GM19239 (cell line): ENCODE data around the gene PNO1.
"Not testable (repeated sequence)": the region's sequence is repeated elsewhere in the genome, so short reads cannot be mapped to it uniquely, and the experiment has no call there.

Source experiments
- DNase-seq: peaks from one replicate; pipeline ENCODE4 v3.0.0; 2011; ENCODE audit warnings: low spot score; ENCODE audit not compliant: insufficient read length
- FAIRE-seq: peaks from 2 replicates; lab custom pipeline; 2011; peaks lifted over from hg19 to GRCh38; lab: Jason Lieb, UNC

The PNO1 gene

DNA sequence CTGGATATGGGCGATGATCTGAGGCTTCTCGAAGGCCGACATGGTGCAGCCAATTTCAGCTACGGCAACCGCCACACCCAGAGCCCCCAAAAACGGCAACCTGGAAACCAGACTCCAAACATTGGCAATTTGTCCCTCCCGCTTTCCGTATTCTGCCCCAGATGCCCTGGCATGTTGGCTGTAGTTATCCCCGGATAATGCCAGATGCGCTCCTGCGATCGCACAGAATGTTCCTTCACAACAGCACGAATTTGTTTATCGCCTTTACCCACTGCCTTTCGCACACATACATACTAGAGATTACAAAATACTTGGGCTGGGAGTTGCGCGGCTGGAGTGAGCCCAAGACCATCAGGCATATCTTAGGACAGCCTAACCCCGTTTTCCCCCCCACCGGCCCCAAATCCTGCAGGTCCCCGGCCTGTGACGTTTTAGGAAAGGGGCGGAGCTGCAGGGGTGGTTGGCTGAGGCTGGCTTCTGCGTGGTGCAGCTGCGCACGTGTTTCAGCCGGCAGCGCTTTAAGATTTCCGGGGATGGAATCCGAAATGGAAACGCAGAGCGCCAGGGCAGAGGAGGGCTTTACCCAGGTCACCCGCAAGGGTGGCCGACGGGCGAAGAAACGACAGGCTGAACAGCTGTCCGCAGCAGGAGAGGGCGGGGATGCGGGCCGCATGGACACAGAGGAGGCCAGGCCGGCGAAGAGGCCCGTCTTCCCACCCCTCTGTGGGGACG lies at the start of gene PNO1:
PNO1 (plus strand) TSS at position 487 of the 732 bp plus-strand sequence; CDS start at position 534, 47 bp downstream.
- FAIRE-seq: peak; percentile 86

GRCh38 chr2:68108120-68108519 lies 49.6 kb upstream of the PNO1 start:
- FAIRE-seq: no peak
- DNase-seq: no peak

More for the DNA sequence above, at the start of gene PNO1:
- DNase-seq: peak; percentile 69

DNA sequence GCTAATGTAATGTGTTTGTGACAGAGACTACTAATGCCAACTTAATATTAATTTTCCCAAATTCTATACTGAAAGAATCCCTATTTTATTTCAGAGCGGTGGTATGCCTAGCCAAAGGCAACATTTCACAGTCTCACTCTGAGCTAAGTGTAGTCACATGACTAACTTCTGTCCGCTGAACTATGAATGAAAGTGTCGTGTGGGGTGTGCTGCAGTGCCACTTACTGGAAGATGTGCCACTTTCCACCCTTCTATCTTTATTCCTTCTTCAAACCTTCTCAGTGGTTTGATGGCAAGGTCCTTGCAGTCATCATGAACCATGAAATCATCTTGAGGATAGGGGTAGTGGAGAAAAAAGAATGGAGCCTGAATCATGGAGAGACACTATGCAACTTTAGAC lies 47.6 kb upstream of the PNO1 start:
- FAIRE-seq (no peak), DNase-seq (no peak)

- DNase-seq: no peak
- no peak for FAIRE-seq
Observed at GRCh38 chr2:68115965-68116364, 41.7 kb upstream of the PNO1 start.

- FAIRE-seq, DNase-seq: not testable (repeated sequence)
Observed at GRCh38 chr2:68117922-68118321, 39.8 kb upstream of the PNO1 start.

GRCh38 chr2:68118816-68119215 lies 38.9 kb upstream of the PNO1 start:
- DNase-seq: no peak
- no peak for FAIRE-seq

- no peak for DNase-seq
- no peak for FAIRE-seq
Observed at GRCh38 chr2:68119504-68119903, 38.2 kb upstream of the PNO1 start.

DNA sequence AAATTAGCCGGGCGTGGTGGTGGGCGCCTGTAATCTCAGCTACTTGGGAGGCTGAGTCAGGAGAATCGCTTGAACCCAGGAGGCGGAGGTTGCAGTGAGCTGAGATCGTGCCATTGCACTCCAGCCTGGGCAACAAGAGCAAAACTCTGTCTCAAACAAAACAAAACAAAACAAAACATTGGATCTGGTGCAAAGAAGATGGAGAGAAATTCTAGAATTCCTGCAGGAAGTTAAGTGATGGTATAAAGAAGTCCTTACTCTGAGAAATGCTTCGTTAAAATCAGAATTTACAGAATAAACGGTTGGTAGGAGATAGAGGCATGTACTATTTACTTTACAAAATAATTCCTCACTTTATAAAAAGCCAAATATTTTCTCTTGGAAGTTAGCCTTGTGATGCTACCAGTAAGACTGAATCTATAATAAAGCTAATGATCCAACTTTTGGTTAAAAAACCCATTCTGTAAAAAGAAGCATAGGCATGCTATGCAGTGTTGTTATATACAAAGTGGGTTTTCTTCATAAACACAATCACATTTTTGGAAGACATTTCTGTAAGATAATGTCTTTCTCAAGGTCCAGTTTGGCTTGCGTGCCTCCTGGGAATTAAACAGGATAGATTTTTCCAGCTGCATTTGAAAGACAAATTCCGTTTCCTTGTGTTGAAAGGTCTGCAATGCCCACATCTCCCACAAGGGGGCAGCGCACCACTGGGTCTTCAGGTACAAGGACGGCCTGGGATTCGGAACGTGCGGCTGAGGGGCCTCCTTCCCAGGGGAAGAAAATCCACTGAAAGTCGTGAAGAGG lies 35.6 kb upstream of the PNO1 start:
- FAIRE-seq: peak; percentile 73
- DNase-seq: peak; percentile 15

- no peak for DNase-seq
- no peak for FAIRE-seq
Observed at GRCh38 chr2:68122680-68122964, 35.1 kb upstream of the PNO1 start.

GRCh38 chr2:68124321-68124720 lies 33.4 kb upstream of the PNO1 start:
- DNase-seq (no peak), FAIRE-seq (no peak)

DNA sequence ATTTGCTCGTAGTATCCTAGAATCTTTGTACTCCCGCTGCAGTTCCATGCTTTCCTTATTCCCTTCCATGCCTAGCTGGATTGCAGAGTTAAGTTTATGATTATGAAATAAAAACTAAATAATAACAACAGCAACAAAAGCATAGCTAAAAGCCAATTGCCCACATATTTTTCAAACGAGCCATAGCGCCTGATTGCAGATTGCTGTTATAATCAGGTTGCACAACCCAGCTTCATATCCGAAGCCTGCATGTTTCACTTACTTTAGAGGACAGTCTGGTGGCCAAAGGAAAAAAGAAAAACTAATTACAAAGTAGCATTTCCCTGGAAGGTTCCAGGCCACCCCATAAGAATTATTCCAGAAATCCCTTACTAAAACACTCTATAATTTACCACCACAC lies 31.9 kb upstream of the PNO1 start:
- FAIRE-seq: no peak
- no peak for DNase-seq

DNA sequence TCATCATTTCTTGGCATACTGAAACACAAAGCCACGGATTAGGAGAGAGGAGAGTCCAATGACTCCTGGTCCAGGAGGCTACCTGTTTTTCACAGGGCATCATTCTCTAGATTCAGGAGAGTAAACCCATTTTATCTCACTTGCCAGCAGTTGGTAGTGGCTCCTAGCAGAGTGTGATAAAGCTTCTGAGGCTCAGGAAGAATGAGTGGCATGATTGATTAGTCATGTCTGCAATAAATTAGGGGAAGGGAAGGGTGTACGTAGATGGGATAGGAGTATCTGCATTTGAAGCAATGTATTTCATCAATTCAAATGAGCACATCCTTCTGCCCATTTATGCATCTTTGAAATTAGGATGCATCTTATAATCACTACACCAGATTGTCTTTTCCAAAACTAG lies 31.1 kb upstream of the PNO1 start:
- FAIRE-seq (no peak), DNase-seq (no peak)

- DNase-seq (no peak), FAIRE-seq (peak; percentile 70)
Observed at GRCh38 chr2:68127358-68128242, 30.1 kb upstream of the PNO1 start.

DNA sequence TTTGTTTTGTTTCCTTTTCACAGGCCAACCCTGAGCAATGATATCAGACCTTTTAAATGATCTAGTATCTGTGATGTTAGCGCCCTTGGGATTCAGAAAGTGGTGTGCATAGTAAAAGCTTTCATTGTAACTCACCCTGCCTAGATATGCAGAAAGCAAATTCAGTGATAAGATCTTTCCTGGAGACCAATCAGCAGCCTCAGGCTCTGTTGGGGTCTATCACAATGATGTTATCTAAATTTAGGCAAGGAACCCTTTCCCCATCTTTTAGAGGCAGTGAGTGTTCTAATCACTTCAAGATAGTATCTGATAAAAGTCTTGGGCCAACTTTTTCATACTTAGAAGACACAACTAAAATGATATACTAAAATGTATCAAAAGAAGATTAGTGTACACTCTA lies 23.6 kb upstream of the PNO1 start:
- DNase-seq: no peak
- FAIRE-seq: no peak

GRCh38 chr2:68134554-68134953 lies 23.1 kb upstream of the PNO1 start:
- FAIRE-seq (no peak), DNase-seq (no peak)

- no peak for FAIRE-seq
- no peak for DNase-seq
Observed at GRCh38 chr2:68135448-68136320, 22.0 kb upstream of the PNO1 start.

GRCh38 chr2:68141875-68142274 lies 15.8 kb upstream of the PNO1 start:
- no peak for FAIRE-seq
- no peak for DNase-seq

DNA sequence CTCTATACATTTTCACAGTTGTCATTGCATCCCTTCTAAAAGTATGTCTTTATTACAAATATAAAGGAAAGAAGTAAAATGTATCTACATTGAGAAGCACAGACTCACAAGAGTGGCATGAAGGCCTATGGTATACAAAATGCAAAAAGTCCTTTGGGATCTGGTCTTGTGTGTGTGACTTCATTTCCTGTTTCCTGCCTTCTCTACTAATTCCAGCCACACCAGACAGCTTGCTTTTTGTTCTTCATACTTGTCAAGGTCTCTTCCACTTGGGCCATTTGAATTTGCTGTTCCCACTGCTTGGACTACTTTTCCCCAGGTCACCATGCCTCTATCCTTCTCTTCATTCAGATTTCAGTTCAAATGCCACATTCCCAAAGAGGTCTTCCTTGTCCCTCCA lies 6.7 kb upstream of the PNO1 start:
- DNase-seq: no peak
- FAIRE-seq: peak; percentile 76

GRCh38 chr2:68152681-68153347 lies 4.9 kb upstream of the PNO1 start:
- DNase-seq (no peak), FAIRE-seq (no peak)
